Activated T-cell treated with anti-CD3 and anti-CD28 coated beads, Interleukin-2, amount 50 U/mL, for 72 hours (primary cell): ENCODE results near the gene KIAA1671. TPM values are rescaled to one million over a fixed set of nuclear protein-coding genes. Genes with fewer than 3 reads are reported as not detected.
"Not testable (repeated sequence)": the region's sequence is repeated elsewhere in the genome, so short reads cannot be mapped to it uniquely, and the experiment has no call there.

Source experiments
- ATAC-seq, 2 donors: fragments of 150-1000 bp; cut with Tn5 transposase; replicated peaks in 1 of 2; 2 replicates each; pipeline ENCODE4 v1.10.0; 2021; ENCODE audit warnings: moderate library complexity in 2 of 2, mild to moderate bottlenecking in 1 of 2
- DNase-seq, 2 donors: peaks; one replicate each; pipeline ENCODE4 v3.0.0; 2021 to 2022; ENCODE audit warnings: mixed read lengths in 1 of 2
- H3K27ac Mint-ChIP-seq: one replicate; pipeline ENCODE4 v1.8.0; 2022; ENCODE audit warnings: mild to moderate bottlenecking, moderate library complexity, mixed read lengths
- H3K27me3 Mint-ChIP-seq: one replicate; pipeline ENCODE4 v1.8.0; 2022; ENCODE audit warnings: low read depth, mixed read lengths
- H3K36me3 Mint-ChIP-seq, 2 donors: one replicate each; pipeline ENCODE4 v1.8.0; 2022; ENCODE audit warnings: mixed read lengths in 2 of 2, mild to moderate bottlenecking in 1 of 2; ENCODE audit not compliant: insufficient read depth in 2 of 2
- H3K4me1 Mint-ChIP-seq: one replicate; pipeline ENCODE4 v1.8.0; 2022; ENCODE audit warnings: low read depth, mixed read lengths
- H3K4me3 Mint-ChIP-seq, 2 donors: one replicate each; pipeline ENCODE4 v1.8.0; 2022; ENCODE audit warnings: mild to moderate bottlenecking in 2 of 2, mixed read lengths in 2 of 2, moderate library complexity in 2 of 2
- H3K9me3 Mint-ChIP-seq, 2 donors: one replicate each; pipeline ENCODE4 v1.8.0; 2022; ENCODE audit warnings: mixed read lengths in 2 of 2
- total RNA-seq, 2 donors: library from RNA; stranded (reverse); gene quantifications; one replicate each; pipeline ENCODE4 v1.2.3, GENCODE V29; 2022

Gene KIAA1671
- total RNA-seq, 2 donors from 2014 or later, result 6.6 to 10.8 TPM

DNA sequence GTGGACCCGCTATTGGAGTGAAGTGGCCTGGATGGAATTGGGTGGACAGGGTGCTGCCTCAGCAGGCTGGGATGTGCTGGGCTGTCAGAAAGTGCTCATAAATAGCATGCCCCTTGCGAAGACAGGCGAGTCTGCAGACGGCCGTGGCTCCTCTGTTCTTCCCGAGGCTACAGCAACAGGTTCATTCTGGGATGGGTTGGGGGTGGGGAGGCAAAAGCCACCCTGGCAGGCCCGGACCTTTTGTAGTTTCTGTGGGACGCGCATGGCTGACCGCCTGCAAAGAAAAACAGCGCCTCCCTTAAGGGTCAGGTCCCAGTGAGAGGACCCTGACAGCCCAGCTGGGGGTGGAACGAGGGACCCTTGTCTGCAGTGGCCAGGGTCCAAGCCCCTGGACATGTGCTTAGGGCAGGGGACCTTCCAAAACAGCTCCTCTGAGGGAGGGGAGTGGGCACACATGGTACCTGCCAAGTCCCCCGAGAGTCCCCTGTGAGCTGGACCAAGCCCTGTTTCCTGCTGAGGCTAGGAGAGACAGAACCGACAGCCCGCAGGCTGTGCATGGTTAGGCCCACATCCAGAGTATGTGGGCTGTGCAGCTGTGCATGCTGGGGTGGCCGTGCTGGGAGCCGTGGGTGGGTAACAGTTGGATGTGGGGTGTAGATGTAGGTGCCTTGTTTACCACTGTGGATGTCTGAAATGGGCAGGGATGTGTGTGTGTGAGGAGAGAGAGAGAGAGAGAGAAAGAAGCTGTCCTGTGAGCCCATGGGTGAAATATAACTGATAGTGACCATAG, 247.4 kb downstream of the KIAA1671 start, which contains the start of gene CRYBB3:
TSS of gene CRYBB3 (plus strand) at position 128 of the 790 bp plus-strand sequence. CDS start 1,539 bp downstream, outside the sequence.
- no peak within 1 kb of the TSS for H3K27ac Mint-ChIP-seq
- no peaks in the 10 kb centered on the region for H3K9me3 Mint-ChIP-seq
- no peaks in the 10 kb centered on the region for H3K36me3 Mint-ChIP-seq

DNA sequence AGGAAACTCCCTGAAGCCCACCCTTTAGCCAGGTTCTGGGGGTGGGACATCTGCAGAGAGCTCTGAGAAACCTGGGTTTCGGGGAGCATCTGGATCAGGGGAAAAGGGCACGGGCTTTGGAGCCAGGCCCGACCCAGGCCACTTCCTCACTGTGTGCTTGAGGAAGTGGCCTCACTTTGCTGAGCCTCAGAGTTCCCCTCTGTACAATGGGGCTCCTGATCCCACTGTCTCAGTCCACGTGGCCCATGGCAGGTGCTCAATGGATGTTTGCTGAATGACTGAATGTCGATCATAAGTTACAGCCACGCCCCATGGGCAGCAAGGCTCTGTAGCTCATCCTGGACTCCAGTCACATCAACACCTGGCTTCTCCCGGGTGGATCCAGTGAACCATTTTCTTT, 248.5 kb downstream of the KIAA1671 start:
- ATAC-seq (no peak), DNase-seq (no peak)
- Mint-ChIP-seq H3K27ac (no peak overlapping the region), H3K9me3 (no peaks in the 10 kb centered on the region), H3K36me3 (no peaks in the 10 kb centered on the region), H3K4me1 (peaks cover 5% of the 10 kb centered on the region), H3K27me3 (no peaks in the 10 kb centered on the region), H3K4me3 (no peak overlapping the region)

More for the DNA sequence above, 247.4 kb downstream of the KIAA1671 start, which contains the start of gene CRYBB3:
- Mint-ChIP-seq H3K27me3 (no peaks in the 10 kb centered on the region), H3K4me3 (no peak within 1 kb of the TSS), H3K4me1 (peaks cover 5% of the 10 kb centered on the region)
- ATAC-seq (no peak), DNase-seq (no peak)

DNA sequence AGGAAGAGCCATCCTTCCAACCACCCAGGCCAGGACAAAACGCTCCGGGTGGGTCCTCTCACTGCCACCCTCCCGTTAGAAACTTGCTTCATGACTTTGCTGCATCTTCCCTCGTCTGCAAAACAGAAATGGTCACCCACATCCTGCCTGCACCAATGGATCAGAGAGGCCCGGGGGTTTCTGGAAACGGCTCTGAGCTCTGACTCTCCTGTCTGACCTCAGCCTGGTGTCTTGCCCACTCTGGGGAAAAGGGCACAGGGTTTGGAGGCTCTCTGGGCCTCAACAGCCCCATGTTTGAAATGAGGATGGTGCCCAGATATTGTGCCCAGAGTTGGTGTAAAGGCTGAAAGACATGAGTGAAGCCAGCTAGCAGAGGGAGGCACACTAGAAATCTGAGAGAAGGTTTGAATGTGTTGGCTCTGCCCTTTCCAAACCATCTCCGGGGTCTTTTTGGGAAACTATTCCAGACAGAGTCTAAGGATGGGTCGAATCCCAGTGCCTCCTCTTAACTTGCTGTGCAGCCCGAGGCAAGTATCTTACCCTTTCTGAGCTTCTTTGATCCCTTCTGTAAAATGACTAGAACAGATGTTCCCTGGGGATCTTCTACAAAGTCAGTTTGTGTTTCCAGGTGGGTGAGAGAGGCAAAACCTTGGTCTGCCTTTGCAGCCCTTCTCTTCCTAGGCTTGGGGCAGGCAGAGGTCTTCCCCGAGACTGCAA, 249.2 kb downstream of the KIAA1671 start:
- no peaks in the 10 kb centered on the region for H3K36me3 Mint-ChIP-seq
- H3K4me1 Mint-ChIP-seq, result peaks cover 5% of the 10 kb centered on the region
- no peak overlapping the region for H3K27ac Mint-ChIP-seq
- DNase-seq (no peak), ATAC-seq (no peak)
- no peaks in the 10 kb centered on the region for H3K9me3 Mint-ChIP-seq
- no peaks in the 10 kb centered on the region for H3K27me3 Mint-ChIP-seq
- no peak overlapping the region for H3K4me3 Mint-ChIP-seq

DNA sequence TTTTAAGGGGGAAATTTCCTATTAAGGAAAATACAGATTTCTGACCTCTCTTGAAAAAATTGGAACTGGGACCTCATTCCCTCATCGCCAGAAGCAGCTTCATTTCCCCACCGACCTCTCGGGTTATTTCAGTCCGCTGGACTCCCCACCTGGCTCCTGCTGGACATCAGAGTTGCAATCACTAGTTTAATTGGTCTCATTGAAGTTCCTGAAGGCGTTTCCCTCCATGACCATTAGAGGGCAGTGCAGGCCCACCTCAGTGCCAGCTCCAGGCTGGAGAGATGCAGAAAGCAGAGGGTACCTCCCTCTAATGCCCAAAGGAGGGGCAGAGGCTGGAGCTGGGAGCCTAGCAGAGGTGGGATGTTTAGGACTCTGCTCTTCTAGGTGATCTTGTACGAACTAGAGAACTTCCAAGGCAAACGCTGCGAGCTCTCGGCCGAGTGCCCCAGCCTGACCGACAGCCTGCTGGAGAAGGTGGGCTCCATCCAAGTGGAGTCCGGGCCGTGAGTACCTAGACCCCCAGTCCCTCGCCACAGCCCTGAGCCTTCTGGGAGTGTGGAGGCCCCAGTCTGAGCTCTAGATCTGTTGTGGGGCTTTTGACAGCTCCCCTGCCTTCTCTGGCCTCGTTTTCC, 249.9 kb downstream of the KIAA1671 start:
- no peak overlapping the region for H3K4me3 Mint-ChIP-seq
- no peaks in the 10 kb centered on the region for H3K9me3 Mint-ChIP-seq
- no peaks in the 10 kb centered on the region for H3K36me3 Mint-ChIP-seq
- peaks cover 5% of the 10 kb centered on the region for H3K4me1 Mint-ChIP-seq
- H3K27ac Mint-ChIP-seq, result no peak overlapping the region
- DNase-seq (peak; percentile 55 to 67), ATAC-seq (peak; percentile 34 to 47)
- H3K27me3 Mint-ChIP-seq, result no peaks in the 10 kb centered on the region

DNA sequence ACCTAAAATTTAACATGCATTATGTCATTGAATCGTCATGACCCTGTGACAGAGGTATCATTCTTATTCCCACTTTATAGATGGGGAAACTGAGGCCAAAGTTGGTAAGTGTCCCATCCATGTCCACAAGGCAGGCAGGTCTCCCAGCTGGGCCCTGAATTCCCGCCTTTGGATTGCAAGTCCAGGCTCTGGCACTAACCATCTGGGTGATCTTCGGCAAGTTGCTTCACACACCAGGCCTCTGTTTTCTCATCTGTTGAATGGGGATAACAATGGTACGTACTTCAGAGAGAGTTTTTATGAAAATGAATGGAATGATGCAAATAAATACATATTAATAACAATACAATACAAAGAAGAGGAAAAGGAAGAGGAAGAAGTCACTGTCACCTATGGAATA, 250.6 kb downstream of the KIAA1671 start:
- Mint-ChIP-seq H3K27ac (no peak overlapping the region), H3K4me1 (peaks cover 5% of the 10 kb centered on the region), H3K27me3 (no peaks in the 10 kb centered on the region), H3K4me3 (no peak overlapping the region), H3K9me3 (no peaks in the 10 kb centered on the region), H3K36me3 (no peaks in the 10 kb centered on the region)
- no peak for ATAC-seq
- DNase-seq, result no peak

DNA sequence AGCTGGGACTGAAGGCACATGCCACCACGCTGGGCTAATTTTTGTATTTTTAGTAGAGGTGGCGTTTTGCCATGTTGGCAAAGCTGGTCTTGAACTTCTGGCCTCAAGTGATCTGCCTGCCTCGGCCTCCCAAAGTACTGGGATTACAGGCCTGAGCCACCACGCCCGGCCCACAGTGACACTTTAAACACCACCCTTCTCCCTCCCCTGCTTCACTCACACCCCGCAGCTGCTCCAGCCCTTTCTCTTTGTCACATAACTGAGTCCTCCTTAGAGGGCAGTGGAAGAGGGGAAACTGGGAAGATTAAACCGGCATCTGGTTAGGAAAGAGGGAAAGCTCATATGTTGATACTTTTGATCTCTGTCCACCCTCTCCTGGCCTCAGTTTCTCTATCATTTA, 252.0 kb downstream of the KIAA1671 start:
- H3K4me1 Mint-ChIP-seq, H3K27ac Mint-ChIP-seq, DNase-seq, H3K9me3 Mint-ChIP-seq, H3K36me3 Mint-ChIP-seq, H3K27me3 Mint-ChIP-seq, ATAC-seq, H3K4me3 Mint-ChIP-seq: not testable (repeated sequence)

DNA sequence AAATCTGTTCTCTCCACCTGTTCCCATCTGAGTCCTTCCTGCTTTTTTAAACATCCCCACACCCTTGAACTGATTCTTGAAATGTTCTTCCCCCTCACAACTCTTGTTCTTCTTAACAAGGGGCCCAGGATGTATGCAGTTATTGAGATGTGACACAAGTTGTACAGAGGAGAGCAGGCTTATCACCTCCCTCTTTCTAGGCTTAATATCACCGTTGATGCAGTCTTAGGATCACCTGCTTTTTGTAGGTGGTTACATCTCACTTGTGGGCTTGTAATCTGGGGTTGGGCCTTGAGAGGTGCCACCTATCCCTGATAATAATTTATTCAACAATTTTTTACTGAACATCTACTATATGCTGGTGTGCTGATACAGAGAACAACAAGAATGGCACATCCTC, 253.3 kb downstream of the KIAA1671 start:
- Mint-ChIP-seq H3K27ac (no peak overlapping the region), H3K4me3 (no peak overlapping the region), H3K27me3 (no peaks in the 10 kb centered on the region)

DNA sequence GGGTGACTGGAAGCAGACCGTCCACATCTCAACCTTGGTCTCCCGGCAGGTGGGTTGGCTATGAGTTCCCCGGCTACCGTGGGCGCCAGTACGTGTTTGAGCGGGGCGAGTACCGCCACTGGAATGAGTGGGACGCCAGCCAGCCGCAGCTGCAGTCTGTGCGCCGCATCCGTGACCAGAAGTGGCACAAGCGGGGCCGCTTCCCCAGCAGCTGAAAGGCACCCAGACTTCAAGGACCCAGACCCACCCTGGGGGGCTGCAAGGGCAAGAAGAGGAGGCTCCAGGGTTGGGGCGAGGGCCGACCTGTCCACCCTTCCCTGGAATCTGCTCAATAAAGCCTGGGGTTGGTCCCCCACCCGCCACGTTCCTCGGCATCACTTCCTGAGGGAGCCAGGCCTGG, 254.5 kb downstream of the KIAA1671 start:
- no peaks in the 10 kb centered on the region for H3K9me3 Mint-ChIP-seq
- no peak overlapping the region for H3K27ac Mint-ChIP-seq
- H3K4me3 Mint-ChIP-seq, result no peak overlapping the region
- no peak for DNase-seq
- H3K27me3 Mint-ChIP-seq, result no peaks in the 10 kb centered on the region
- H3K4me1 Mint-ChIP-seq, result peaks cover 5% of the 10 kb centered on the region
- H3K36me3 Mint-ChIP-seq, result no peaks in the 10 kb centered on the region
- no peak for ATAC-seq

More for the DNA sequence above, 253.3 kb downstream of the KIAA1671 start:
- no peaks in the 10 kb centered on the region for H3K9me3 Mint-ChIP-seq
- no peak for ATAC-seq
- no peak for DNase-seq
- no peaks in the 10 kb centered on the region for H3K36me3 Mint-ChIP-seq
- H3K4me1 Mint-ChIP-seq, result peaks cover 5% of the 10 kb centered on the region

DNA sequence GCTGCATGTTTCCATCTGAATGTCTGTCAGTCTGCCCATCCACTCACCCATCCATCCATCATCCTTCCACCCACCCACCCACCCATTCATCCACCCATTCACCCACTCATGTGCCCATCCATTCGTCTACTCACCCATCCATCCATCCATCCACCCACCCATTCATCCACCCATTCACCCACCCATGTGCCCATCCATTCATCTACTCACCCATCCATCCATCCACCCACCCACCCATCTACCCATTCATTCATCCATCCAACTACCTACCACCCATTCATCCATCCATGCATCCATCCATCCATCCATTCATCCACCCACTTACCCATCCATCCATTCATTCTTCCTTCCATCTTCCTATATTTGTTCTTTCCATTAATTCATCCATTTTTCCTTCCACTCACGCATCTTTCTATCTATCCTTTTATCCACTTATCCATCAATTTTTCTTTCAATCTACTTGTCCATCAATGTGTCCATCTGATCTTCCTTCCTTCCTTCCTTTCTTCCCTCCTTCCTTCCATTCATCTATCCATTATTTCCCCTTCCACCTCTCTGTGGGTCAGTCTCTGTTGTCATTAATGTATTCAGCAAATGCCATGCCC, 255.1 kb downstream of the KIAA1671 start:
- no peak for DNase-seq
- Mint-ChIP-seq H3K36me3 (no peaks in the 10 kb centered on the region), H3K4me1 (no peaks in the 10 kb centered on the region), H3K9me3 (no peaks in the 10 kb centered on the region), H3K27ac (no peak overlapping the region), H3K4me3 (no peak overlapping the region), H3K27me3 (no peaks in the 10 kb centered on the region)
- no peak for ATAC-seq

DNA sequence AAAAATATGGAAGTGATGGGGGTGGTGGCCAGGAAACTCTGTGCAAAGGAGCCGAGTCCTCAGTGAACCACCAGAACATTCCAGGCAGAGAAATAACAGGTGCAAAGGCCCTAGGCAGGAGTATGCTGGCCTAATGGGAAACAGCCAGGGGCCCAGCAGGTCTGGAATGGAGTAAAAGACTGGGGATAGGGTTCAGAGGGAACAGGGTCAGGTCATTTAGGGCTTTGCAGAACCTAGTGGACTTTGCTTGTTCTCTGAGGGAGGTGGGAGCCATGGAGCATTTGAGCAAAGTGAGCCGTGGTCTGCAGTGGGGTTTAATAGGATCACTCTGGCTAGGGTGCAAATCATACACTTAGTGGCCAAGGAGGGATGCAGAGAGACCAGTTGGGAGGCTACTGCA, 255.8 kb downstream of the KIAA1671 start:
- no peaks in the 10 kb centered on the region for H3K36me3 Mint-ChIP-seq
- DNase-seq (no peak), ATAC-seq (no peak)
- no peak overlapping the region for H3K27ac Mint-ChIP-seq
- no peaks in the 10 kb centered on the region for H3K9me3 Mint-ChIP-seq
- H3K4me1 Mint-ChIP-seq, result no peaks in the 10 kb centered on the region
- H3K4me3 Mint-ChIP-seq, result no peak overlapping the region
- peaks cover 1% of the 10 kb centered on the region for H3K27me3 Mint-ChIP-seq

DNA sequence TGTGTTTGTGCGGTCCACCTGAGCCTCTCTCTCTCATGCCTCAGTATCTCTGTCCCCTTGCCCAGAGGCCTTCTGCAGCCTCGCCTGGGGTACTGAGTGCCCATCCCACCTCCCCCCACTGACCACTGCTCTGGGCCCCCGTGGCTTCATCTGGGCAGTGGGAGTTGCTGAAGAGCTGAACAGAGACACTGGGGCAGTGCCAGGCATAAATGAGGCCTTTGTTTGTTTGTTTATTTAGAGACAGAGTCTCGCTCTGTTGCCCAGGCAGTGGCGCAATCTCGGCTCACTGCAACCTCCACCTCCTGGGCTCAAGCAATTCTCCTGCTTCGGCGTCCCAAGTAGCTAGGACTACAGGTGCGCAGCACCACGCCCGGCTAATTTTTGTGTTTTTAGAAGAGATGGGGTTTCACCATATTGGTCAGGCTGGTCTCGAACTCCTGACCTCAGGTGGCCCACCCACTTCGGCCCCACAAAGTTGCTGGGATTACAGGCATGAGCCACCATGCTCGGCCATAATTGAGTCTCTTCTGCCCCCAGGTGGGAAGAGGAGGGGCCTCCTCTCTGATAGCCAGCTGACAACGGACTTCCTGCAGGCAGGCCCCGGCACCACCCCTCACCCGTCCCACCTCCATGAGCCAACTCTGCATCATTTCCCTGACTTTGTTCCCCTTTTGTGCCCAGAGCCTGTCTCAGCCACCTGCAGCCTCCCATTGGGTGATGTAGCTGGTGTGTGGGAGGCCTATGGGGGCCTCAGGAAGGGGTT, 256.4 kb downstream of the KIAA1671 start:
- peaks cover 3% of the 10 kb centered on the region in 2 donors for H3K36me3 Mint-ChIP-seq
- ATAC-seq, result no peak
- H3K4me1 Mint-ChIP-seq, result no peaks in the 10 kb centered on the region
- peaks cover 0 to 1% of the 10 kb centered on the region in 2 donors for H3K9me3 Mint-ChIP-seq
- DNase-seq, result no peak
- no peak overlapping the region for H3K4me3 Mint-ChIP-seq
- H3K27ac Mint-ChIP-seq, result no peak overlapping the region
- peaks cover 7% of the 10 kb centered on the region for H3K27me3 Mint-ChIP-seq

DNA sequence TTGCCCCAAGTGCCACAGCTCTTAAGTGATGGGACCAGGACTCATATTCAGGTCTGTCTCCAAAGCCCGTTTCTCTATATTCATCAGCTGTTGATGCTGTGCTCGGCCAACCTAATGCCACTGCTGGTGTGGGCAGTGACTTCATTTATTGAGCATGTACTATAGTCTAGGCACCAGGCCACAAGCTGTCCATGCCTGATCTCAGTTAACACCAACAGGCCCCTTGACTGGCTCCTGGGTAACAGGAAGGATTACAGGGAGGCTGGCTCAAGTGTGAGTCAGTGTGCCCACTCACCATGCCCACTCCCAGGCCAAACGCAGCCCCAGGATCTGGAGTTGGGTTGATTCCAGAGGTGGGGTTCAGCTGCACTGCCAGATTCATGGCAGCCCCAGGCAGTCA, 258.3 kb downstream of the KIAA1671 start:
- Mint-ChIP-seq H3K36me3 (peaks cover 3% of the 10 kb centered on the region in 2 donors), H3K4me3 (no peak overlapping the region), H3K27me3 (peaks cover 7% of the 10 kb centered on the region), H3K27ac (no peak overlapping the region), H3K9me3 (peaks cover 0 to 1% of the 10 kb centered on the region in 2 donors), H3K4me1 (no peaks in the 10 kb centered on the region)
- no peak for ATAC-seq
- no peak for DNase-seq
